Ectodermal cell (in vitro differentiated cells): ENCODE measurements around the gene TSHZ3.

ENCODE experiments used
- H3K27ac ChIP-seq: 2 replicates; pipeline ENCODE4 v1.7.0; 2013; ENCODE audit warnings: mild to moderate bottlenecking, low read depth, low read length; ENCODE audit not compliant: insufficient read depth, poor library complexity, severe bottlenecking
- H3K27me3 ChIP-seq: 2 replicates; pipeline ENCODE4 v1.7.0; 2013; ENCODE audit warnings: mild to moderate bottlenecking, low read length; ENCODE audit not compliant: insufficient read depth, control insufficient read depth, poor library complexity, severe bottlenecking
- H3K36me3 ChIP-seq: one replicate; pipeline ENCODE4 v1.7.0; 2013; ENCODE audit warnings: low read length; ENCODE audit not compliant: control insufficient read depth, insufficient read depth
- H3K4me1 ChIP-seq: one replicate; pipeline ENCODE4 v1.7.0; 2013; ENCODE audit warnings: low read length; ENCODE audit not compliant: control insufficient read depth, insufficient read depth
- H3K4me3 ChIP-seq: 2 replicates; pipeline ENCODE4 v1.7.0; 2013; ENCODE audit warnings: low read depth, low read length, control low read depth; ENCODE audit not compliant: insufficient read depth
- H3K9me3 ChIP-seq: 2 replicates; pipeline ENCODE4 v1.7.0; 2013; ENCODE audit warnings: mild to moderate bottlenecking, low read length, moderate library complexity; ENCODE audit not compliant: control insufficient read depth
- WGBS, 2 experiments: methylation state at CpG; one replicate each; pipeline ENCODE4 v1.1.7; 2013; ENCODE audit warnings: missing lambda C conversion rate in 2 of 2; 5-methylcytosine and 5-hydroxymethylcytosine counted together

The TSHZ3 gene

GRCh38 chr19:31289976-31290375 lies 59.3 kb downstream of the TSHZ3 start:
- Histone ChIP-seq H3K4me3 (no peak overlapping the region), H3K27me3 (no peaks in the 10 kb centered on the region), H3K36me3 (no peaks in the 10 kb centered on the region), H3K9me3 (no peaks in the 10 kb centered on the region), H3K4me1 (peaks cover 4% of the 10 kb centered on the region), H3K27ac (no peak overlapping the region)
- 94% methylated on average over 4 of the region's 4 CpGs for WGBS, 2 experiments

GRCh38 chr19:31289381-31289880 lies 59.8 kb downstream of the TSHZ3 start:
- Histone ChIP-seq H3K27me3 (no peaks in the 10 kb centered on the region), H3K27ac (no peak overlapping the region), H3K4me1 (peaks cover 4% of the 10 kb centered on the region), H3K9me3 (no peaks in the 10 kb centered on the region), H3K4me3 (no peak overlapping the region), H3K36me3 (no peaks in the 10 kb centered on the region)
- WGBS, 2 experiments = 93% methylated on average over 10 of the region's 10 CpGs

- no peaks in the 10 kb centered on the region for H3K36me3 ChIP-seq
- 93 to 95% methylated on average over 8 of the region's 8 CpGs for WGBS, 2 experiments
- no peaks in the 10 kb centered on the region for H3K9me3 ChIP-seq
- H3K4me1 ChIP-seq = peaks cover 4% of the 10 kb centered on the region
- no peaks in the 10 kb centered on the region for H3K27me3 ChIP-seq
- H3K4me3 ChIP-seq = no peak overlapping the region
- H3K27ac ChIP-seq = no peak overlapping the region
Measured at GRCh38 chr19:31286491-31286890, 62.7 kb downstream of the TSHZ3 start.

GRCh38 chr19:31285744-31286143 lies 63.5 kb downstream of the TSHZ3 start:
- Histone ChIP-seq H3K4me3 (no peak overlapping the region), H3K27me3 (no peaks in the 10 kb centered on the region), H3K36me3 (no peaks in the 10 kb centered on the region), H3K4me1 (peaks cover 4% of the 10 kb centered on the region), H3K27ac (no peak overlapping the region), H3K9me3 (no peaks in the 10 kb centered on the region)
- 92 to 93% methylated on average over 5 of the region's 5 CpGs for WGBS, 2 experiments

- Histone ChIP-seq H3K27ac (no peak overlapping the region), H3K4me1 (peaks cover 4% of the 10 kb centered on the region), H3K27me3 (no peaks in the 10 kb centered on the region), H3K4me3 (no peak overlapping the region), H3K36me3 (no peaks in the 10 kb centered on the region), H3K9me3 (no peaks in the 10 kb centered on the region)
- WGBS, 2 experiments = 95% methylated on average over 7 of the region's 7 CpGs
Measured at GRCh38 chr19:31284621-31285020, 64.6 kb downstream of the TSHZ3 start.

- Histone ChIP-seq H3K4me1 (no peaks in the 10 kb centered on the region), H3K36me3 (no peaks in the 10 kb centered on the region), H3K27me3 (no peaks in the 10 kb centered on the region), H3K4me3 (no peak overlapping the region), H3K9me3 (no peaks in the 10 kb centered on the region), H3K27ac (no peak overlapping the region)
- WGBS, 2 experiments = 93 to 95% methylated on average over 8 of the region's 8 CpGs
Measured at GRCh38 chr19:31283701-31284100, 65.5 kb downstream of the TSHZ3 start.

- Histone ChIP-seq H3K27me3 (no peaks in the 10 kb centered on the region), H3K27ac (no peak overlapping the region), H3K4me1 (no peaks in the 10 kb centered on the region), H3K9me3 (no peaks in the 10 kb centered on the region), H3K36me3 (no peaks in the 10 kb centered on the region), H3K4me3 (no peak overlapping the region)
- WGBS, 2 experiments = 92 to 93% methylated on average over 3 to 4 of the region's 4 CpGs
Measured at GRCh38 chr19:31282346-31282745, 66.9 kb downstream of the TSHZ3 start.

- Histone ChIP-seq H3K9me3 (no peaks in the 10 kb centered on the region), H3K27ac (no peak overlapping the region), H3K36me3 (no peaks in the 10 kb centered on the region), H3K4me3 (no peak overlapping the region), H3K4me1 (no peaks in the 10 kb centered on the region), H3K27me3 (no peaks in the 10 kb centered on the region)
- WGBS, 2 experiments = 93 to 94% methylated on average over 10 to 11 of the region's 11 CpGs
Measured at GRCh38 chr19:31280287-31281006, 68.8 kb downstream of the TSHZ3 start.

GRCh38 chr19:31279436-31279765 lies 69.8 kb downstream of the TSHZ3 start:
- no peaks in the 10 kb centered on the region for H3K4me1 ChIP-seq
- no peaks in the 10 kb centered on the region for H3K27me3 ChIP-seq
- 92 to 95% methylated on average over 16 of the region's 16 CpGs for WGBS, 2 experiments
- no peaks in the 10 kb centered on the region for H3K36me3 ChIP-seq
- no peak overlapping the region for H3K4me3 ChIP-seq
- H3K9me3 ChIP-seq = no peaks in the 10 kb centered on the region
- H3K27ac ChIP-seq = no peak overlapping the region

GRCh38 chr19:31278555-31279435 lies 70.4 kb downstream of the TSHZ3 start:
- H3K27me3 ChIP-seq = no peaks in the 10 kb centered on the region
- H3K4me1 ChIP-seq = no peaks in the 10 kb centered on the region
- no peak overlapping the region for H3K4me3 ChIP-seq
- WGBS, 2 experiments = 92% methylated on average over 37 of the region's 37 CpGs
- no peaks in the 10 kb centered on the region for H3K9me3 ChIP-seq
- H3K27ac ChIP-seq = no peak overlapping the region
- no peaks in the 10 kb centered on the region for H3K36me3 ChIP-seq
